Endothelial cell of umbilical vein (primary cell): ENCODE data around the gene CFAP100.

Experiments used
- EZH2 ChIP-seq: IDR thresholded peaks from 2 replicates; pipeline ENCODE4 v1.6.1; 2012; ENCODE audit warnings: borderline replicate concordance, low read depth, mild to moderate bottlenecking, moderate library complexity, low read length, inconsistent platforms; ENCODE audit not compliant: severe bottlenecking
- FOS ChIP-seq: IDR thresholded peaks from 2 replicates; pipeline ENCODE4 v1.6.1; 2011; ENCODE audit warnings: mild to moderate bottlenecking, low read length, moderate library complexity, borderline replicate concordance; ENCODE audit not compliant: insufficient read depth
- GATA2 ChIP-seq: IDR thresholded peaks from 2 replicates; pipeline ENCODE4 v1.7.0; 2011; ENCODE audit warnings: low read depth, mild to moderate bottlenecking, moderate library complexity, mixed read lengths, low read length; ENCODE audit not compliant: insufficient read length, insufficient read depth
- JUN ChIP-seq: IDR thresholded peaks from 2 replicates; pipeline ENCODE4 v1.6.1; 2011; ENCODE audit warnings: borderline replicate concordance, low read depth; ENCODE audit not compliant: insufficient read length, insufficient read depth
- MYC ChIP-seq: IDR thresholded peaks from one replicate; pipeline ENCODE4 v1.6.1; 2011; ENCODE audit warnings: mild to moderate bottlenecking, low read depth, low read length
- POLR2A ChIP-seq: IDR thresholded peaks from 2 replicates; pipeline ENCODE4 v1.6.1; 2012; ENCODE audit warnings: low read depth, mild to moderate bottlenecking, control low read depth, low read length
- POLR2AphosphoS5 ChIP-seq: IDR thresholded peaks from 2 replicates; pipeline ENCODE4 v1.6.1; 2012; ENCODE audit warnings: low read depth, mild to moderate bottlenecking, control low read depth, low read length, moderate library complexity; ENCODE audit not compliant: insufficient read depth
- TF ChIP-seq, protein P1 (sequence below), 2 donors: IDR thresholded peaks; 1 replicate in 1 of 2; 2 replicates in 1 of 2; pipeline ENCODE4 v1.5.1; 2011; ENCODE audit warnings: low read length in 2 of 2, mild to moderate bottlenecking in 2 of 2, moderate library complexity in 2 of 2, control low read depth in 1 of 2, inconsistent platforms in 1 of 2, low read depth in 1 of 2; ENCODE audit not compliant: insufficient read depth in 1 of 2; ENCODE audit errors: extremely low read depth in 1 of 2
- TF ChIP-seq, protein P2 (sequence below): IDR thresholded peaks from 2 replicates; pipeline ENCODE4 v1.6.1; 2011; ENCODE audit not compliant: insufficient read depth, insufficient read length

DNA sequence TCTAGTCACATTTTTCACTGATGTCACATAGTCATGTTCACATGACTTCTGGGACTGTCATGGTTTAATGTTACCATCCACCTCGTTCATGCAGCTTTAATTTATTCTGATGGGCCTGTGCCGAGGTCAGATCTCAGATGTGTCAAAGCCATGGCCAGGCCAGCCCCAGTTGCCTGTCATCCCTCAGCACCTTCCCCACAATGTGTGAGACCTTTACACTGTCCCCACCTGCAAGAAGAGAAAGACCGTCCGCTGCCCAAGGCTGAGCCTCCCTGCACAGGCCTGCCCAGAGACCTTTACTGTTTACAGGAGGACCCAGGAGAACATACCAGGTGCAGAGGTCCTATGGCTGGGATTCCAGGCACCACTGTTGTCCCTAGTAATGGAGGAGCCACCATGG is 24.7 kb upstream of the CFAP100 start:
- no peak for TF ChIP-seq POLR2AphosphoS5
- TF ChIP-seq, protein P1, sequence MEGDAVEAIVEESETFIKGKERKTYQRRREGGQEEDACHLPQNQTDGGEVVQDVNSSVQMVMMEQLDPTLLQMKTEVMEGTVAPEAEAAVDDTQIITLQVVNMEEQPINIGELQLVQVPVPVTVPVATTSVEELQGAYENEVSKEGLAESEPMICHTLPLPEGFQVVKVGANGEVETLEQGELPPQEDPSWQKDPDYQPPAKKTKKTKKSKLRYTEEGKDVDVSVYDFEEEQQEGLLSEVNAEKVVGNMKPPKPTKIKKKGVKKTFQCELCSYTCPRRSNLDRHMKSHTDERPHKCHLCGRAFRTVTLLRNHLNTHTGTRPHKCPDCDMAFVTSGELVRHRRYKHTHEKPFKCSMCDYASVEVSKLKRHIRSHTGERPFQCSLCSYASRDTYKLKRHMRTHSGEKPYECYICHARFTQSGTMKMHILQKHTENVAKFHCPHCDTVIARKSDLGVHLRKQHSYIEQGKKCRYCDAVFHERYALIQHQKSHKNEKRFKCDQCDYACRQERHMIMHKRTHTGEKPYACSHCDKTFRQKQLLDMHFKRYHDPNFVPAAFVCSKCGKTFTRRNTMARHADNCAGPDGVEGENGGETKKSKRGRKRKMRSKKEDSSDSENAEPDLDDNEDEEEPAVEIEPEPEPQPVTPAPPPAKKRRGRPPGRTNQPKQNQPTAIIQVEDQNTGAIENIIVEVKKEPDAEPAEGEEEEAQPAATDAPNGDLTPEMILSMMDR (IDR thresholded peaks at IDR 0.05; ENCODE audit: extremely low read depth in 1 of 2, insufficient read depth in 1 of 2, low read depth in 1 of 2, low read length in 2 of 2) = no peak
- no peak for TF ChIP-seq EZH2
- no peak for TF ChIP-seq POLR2A
- TF ChIP-seq FOS = no peak
- TF ChIP-seq, protein P2, sequence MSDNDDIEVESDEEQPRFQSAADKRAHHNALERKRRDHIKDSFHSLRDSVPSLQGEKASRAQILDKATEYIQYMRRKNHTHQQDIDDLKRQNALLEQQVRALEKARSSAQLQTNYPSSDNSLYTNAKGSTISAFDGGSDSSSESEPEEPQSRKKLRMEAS = no peak
- no peak for TF ChIP-seq JUN
- TF ChIP-seq GATA2 = no peak
- no peak for TF ChIP-seq MYC
